ENCODE measurements around the gene TSHZ2.
A peak's percentile ranks its signal among the peaks of the same experiment; 100 is the strongest.
"Not testable (repeated sequence)": the region's sequence is repeated elsewhere in the genome, so short reads cannot be mapped to it uniquely, and the experiment has no call there.

TSHZ2 gene

DNA sequence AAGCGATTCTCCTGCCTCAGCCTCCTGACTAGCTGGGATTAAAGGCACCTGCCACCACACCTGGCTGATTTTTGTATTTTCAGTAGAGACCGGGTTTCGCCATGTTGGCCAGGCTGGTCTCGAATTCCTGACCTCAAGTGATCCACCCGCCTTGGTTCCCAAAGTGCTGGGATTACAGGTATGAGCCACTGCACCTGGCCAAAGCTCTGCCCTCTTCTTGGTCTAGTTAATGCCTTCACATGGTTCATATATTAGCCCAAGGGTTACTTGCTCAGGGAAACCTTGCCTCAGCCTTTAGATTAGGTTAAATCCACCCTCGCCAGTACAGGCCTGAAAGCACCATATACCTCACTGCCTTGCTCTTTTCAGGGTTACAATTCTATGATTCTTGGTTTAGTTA is 26.1 kb downstream of the TSHZ2 start:
- no peak for DNase-seq (ENCODE audit: low spot score)

DNA sequence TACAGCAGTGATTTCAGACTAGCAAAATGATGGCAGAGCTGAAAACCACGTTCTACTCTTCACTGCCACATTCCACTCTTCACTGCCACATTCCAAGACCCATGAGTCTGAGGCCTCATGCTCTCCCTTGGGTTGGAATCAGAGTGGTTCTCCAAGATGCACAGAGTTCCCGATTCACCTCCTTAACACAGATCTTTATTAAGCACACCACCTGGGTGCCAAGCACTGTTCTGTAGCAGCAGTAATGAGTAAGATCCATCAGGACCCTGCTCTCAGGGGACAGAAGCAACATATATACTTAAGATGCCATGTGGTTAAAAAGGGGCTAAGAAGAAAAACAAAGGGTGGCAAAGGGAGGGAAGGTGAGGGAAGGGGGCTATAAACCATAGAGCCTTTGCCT is 26.9 kb downstream of the TSHZ2 start:
- no peak for DNase-seq (ENCODE audit: low spot score)

DNA sequence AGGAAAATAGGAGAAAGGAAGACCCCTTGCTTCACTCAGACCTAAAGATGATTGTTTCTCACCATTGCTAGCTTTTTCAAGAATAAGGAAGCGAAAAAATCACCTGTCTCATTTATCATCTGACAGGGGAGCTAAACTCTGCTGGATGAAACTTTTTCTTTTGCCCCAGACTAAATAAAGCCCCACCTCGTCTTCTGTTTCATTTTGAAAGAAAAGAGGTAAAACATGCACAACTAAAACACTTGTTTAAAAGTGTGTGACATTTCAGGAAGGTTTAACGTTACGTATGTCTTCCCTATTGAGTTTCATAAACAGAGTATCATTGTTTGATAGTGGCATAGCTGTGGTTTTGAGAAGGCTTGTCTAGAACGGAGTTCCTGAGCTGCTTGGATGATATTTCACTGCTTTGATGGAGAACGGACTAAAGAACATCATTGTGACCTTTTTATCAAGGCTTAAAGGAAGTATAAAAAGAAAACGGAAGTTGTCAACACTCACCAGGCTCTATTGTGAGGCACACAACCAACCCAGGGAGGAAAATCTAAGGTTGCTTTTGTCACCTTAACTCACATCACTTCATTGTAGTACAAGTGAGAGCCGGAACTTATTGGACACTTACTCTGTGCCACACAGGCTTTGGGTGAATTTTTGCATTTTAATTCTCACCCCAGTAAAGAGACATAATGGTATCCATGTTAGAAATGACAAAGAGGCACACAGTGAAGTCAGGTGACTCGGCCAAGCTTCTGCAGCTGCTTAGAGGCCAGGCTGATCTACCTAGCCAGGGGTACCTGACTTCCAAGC is 29.5 kb downstream of the TSHZ2 start:
- no peak for DNase-seq (ENCODE audit: low spot score)

DNA sequence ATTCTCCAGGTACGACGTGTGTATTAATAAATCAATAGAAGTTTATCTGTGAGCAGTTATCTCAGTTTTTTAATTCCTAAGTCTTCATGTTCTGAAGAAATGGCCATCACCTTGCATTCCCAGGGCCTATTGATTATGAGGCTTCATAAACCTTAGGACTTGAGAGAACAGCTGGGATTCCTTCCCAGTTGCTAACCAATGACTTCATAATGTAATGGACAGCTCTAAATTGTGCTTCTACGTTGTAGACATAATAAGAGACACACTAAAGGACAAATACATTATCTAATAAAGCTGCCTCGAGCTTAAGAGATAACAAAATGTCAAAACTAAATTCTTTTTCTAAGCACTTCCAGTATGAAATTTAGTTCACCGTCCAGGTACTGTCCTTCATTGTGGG is 30.6 kb downstream of the TSHZ2 start:
- no peak for DNase-seq (ENCODE audit: low spot score)

GRCh38 chr20:53003420-53004154 is 31.4 kb downstream of the TSHZ2 start:
- no peak for DNase-seq (ENCODE audit: low spot score)

DNA sequence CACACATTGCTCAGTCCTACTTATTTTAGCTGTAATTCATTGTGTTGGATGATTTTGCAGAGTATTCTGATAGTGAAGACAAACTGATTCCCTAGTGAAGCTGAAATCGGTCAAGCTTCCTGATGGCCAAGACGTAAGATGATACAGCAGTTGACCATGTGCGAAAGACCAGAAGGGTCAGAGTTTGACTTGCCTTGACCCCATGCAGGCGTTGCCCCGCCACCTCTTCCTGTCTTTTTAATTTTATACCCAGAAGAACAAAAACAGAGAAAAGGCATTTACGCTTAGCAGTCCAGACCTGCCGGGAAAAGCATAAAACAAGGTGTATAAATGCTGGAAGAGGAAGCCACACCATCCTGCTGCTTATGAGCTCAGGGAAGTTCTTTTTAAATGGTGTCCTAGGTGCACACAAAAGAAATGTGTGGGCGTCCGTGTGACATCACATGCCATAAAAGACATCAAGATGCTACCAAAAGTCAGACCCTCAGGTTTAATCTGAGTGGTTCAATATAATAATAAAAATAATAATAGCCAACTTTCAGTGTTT is 32.2 kb downstream of the TSHZ2 start:
- DNase-seq (ENCODE audit: low spot score) = no peak

GRCh38 chr20:53009979-53010735 is 38.0 kb downstream of the TSHZ2 start:
- DNase-seq (ENCODE audit: low spot score) = no peak

DNA sequence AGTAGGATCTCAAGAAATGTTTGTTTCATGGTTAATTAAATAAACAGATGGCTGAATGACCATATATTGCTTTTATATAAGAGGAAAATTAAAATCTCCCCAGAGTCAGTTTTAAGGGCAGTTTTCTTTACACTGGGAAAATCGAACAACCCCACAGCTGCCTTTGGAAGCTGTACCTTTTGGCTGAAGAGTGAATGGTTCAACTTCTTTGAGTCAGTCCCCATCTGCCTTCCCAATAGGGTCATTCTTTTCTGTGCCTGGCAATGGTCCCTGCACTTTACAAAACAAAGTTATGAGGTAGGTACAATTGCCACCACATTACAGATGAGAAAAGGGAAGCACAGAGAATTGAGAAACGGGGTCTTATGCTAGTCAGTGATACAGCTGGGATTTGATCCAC is 39.5 kb downstream of the TSHZ2 start:
- DNase-seq (ENCODE audit: low spot score) = no peak

DNA sequence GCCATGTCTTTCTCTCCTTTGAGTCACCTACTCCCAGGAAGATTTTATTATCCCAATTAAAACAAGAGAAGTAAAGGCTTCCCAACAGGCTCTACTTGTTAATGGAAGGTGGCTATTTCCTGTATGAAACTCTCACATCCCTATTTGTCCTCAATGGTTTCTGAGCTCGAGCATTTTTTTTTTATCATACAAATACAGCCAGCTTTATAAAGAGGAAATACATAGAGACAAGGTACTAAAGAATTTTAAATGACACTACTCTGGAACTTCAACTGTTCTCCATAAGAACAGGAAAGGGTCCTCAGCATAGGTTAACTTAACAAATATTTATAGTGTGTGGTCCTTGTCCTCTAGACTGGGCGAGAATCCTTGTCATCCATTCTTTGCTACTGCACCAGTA is 41.0 kb downstream of the TSHZ2 start:
- DNase-seq (ENCODE audit: low spot score) = no peak

DNA sequence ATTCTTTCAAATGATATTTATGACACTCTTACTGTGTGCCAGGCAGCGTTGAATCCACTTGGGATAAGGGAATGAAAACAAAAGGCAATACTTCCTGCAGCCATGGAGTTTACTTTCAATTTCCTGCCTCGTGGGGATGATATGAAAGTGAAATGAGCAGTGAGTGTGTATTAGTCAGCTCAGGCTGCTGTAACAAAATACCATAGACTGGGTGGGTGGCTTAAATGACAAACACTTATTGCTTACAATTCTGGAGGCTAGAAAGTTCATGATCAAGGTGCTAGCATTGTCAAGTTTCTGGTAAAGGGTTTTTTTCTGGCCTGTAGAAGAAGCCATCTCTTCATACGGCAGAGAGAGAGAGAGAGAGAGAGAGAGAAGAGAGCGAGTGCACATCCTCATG is 41.7 kb downstream of the TSHZ2 start:
- DNase-seq (ENCODE audit: low spot score) = no peak

- no peak for DNase-seq (ENCODE audit: low spot score)
Measured at GRCh38 chr20:53016071-53016470, 43.9 kb downstream of the TSHZ2 start.

- no peak for DNase-seq (ENCODE audit: low spot score)
Measured at GRCh38 chr20:53016534-53017042, 44.4 kb downstream of the TSHZ2 start.

DNA sequence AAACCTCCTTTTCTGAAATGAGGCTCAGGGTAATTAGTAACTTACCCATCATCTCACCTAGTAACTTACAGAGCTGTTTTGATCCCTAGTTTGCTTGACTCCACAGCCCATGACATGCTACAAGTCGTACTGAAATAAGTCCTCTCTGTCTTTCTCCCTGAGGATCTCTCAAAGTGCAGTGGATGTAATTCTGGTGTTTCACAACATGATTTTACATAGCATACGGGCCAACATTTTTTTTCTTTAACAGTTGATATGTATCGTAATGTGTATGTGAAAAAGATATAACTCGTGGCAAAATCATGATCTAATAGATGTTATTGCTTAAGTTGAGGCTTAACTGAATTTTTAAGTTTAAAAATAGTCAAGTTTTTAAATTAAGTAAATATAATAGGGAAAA is 45.0 kb downstream of the TSHZ2 start:
- no peak for DNase-seq (ENCODE audit: low spot score)

DNA sequence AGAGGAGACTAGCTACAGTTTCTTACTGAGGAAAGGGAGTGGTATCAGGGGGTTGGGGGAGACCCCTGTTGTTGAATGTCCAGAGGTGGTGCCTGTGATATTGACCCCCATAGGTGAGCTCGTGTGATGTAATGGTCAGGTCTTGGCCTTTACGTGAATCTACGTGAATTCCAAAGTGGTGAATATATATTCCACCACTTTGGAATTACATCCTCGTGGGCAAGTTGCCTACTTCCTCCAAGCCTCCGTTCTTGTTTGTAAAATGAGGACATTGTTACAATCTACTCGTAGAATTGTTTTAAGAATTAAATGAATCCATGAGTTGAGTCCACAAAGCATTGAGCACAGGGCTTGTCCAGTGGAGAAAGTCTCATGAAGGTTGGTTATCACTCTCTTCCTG is 47.3 kb downstream of the TSHZ2 start:
- DNase-seq (ENCODE audit: low spot score) = no peak

- peak; percentile 54 for DNase-seq (ENCODE audit: low spot score)
Measured at GRCh38 chr20:53020376-53020775, 48.2 kb downstream of the TSHZ2 start.

- peak; percentile 7 for DNase-seq (ENCODE audit: low spot score)
Measured at GRCh38 chr20:53020834-53021233, 48.7 kb downstream of the TSHZ2 start.

- DNase-seq (ENCODE audit: low spot score) = no peak
Measured at GRCh38 chr20:53021934-53022333, 49.8 kb downstream of the TSHZ2 start.

GRCh38 chr20:53023732-53024520 is 51.8 kb downstream of the TSHZ2 start:
- no peak for DNase-seq (ENCODE audit: low spot score)

DNA sequence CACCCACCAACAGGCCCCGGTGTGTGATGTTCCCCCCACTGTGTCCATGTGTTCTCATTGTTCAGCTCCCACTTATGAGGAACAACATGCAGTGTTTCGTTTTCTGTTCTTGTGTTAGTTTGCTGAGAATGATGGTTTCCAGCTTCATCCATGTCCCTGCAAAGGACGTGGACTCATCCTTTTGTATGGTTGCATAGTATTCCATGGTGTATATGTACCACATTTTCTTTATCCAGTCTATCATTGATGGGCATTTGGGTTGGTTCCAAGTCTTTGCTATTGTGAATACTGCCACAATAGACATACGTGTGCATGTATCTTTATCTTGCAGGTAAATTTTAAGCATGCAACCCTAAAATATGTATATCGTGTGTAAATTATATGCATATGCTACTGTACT is 52.5 kb downstream of the TSHZ2 start:
- DNase-seq (ENCODE audit: low spot score) = not testable (repeated sequence)

- DNase-seq (ENCODE audit: low spot score) = no peak
Measured at GRCh38 chr20:53027089-53027488, 54.9 kb downstream of the TSHZ2 start.

DNA sequence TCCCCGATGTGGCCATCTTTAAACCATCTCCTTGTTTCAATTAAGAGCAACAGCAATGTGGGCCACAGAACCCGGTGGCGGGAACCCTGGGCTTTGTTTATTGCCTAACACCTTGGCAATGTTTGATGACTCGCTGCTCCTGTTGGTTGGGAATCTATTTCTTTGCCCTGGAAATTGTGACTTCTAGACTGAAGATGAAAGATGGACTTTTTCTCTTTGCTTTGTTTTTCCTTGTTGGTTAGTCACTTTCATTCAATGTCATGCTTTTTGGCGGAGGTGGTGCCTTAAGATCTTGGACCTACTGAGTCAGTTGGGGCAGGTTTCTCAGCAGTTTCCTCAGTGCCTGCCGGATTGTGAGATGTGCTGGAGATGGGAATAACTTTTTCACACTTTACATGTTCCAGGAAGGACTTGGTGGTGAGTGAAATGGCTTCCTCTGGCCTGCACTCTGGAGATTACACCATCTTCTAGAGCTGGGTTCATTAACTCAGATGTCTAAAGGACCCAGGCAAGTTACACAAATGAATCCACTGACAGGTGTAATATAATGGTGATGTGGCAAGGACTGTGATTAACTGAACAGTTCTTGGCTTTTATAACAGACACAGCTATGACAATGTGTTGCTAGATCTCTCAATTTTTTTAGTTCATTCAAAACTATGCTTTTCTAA is 56.3 kb downstream of the TSHZ2 start:
- DNase-seq (ENCODE audit: low spot score) = no peak
